HepG2 (cell line): ENCODE data around the gene TRPT1. TPM values are rescaled to one million over a fixed set of nuclear protein-coding genes. Genes with fewer than 3 reads are reported as not detected.

Source experiments
- ATAC-seq: fragments of 200-7000 bp; cut with Tn5 transposase; 3 replicates; pipeline ENCODE4 v1.9.1; 2020; ENCODE audit warnings: mild to moderate bottlenecking, moderate library complexity
- BruUV-seq: library from RNA; stranded (reverse); fragments of 400-500 nt; replicated peaks from 2 replicates; lab custom pipeline; 2021; lab: Mats Ljungman, UMichigan
- CTCF ChIA-PET: fragments of 300-600 bp; formaldehyde crosslinking; extraction: SDS; loops from one replicate; lab custom pipeline; 2021; ENCODE audit warnings: low total read pairs, inconsistent platforms, low intra/inter-chr PET ratio; lab: Yijun Ruan, JAX
- POLR2A ChIA-PET: fragments of 350-600 bp; sonication (Branson Sonifier 250); formaldehyde crosslinking; loops from one replicate; lab custom pipeline; 2020; ENCODE audit warnings: antibody characterized with exemption, inconsistent platforms; lab: Yijun Ruan, JAX
- DNase-seq: peaks from one replicate; pipeline ENCODE4 v3.0.0-alpha.2; 2015; ENCODE audit warnings: low spot score
- FAIRE-seq: peaks from 3 replicates; lab custom pipeline; 2011; peaks lifted over from hg19 to GRCh38; lab: Jason Lieb, UNC
- H2AFZ ChIP-seq: one replicate; pipeline ENCODE4 v1.6.1; 2011; ENCODE audit warnings: low read length, inconsistent platforms
- H3K27ac ChIP-seq: fragments of 300-600 bp; 3 replicates; pipeline ENCODE4 v1.8.0; 2011; ENCODE audit warnings: mixed run types, mild to moderate bottlenecking, mixed read lengths, low read length, inconsistent platforms; ENCODE audit not compliant: insufficient read depth; ENCODE audit errors: extremely low read length
- H3K27me3 ChIP-seq, 2 experiments: fragments of 200-600 bp in 1 of 2; 2 replicates in 1 of 2; 3 replicates in 1 of 2; pipeline versions ENCODE4 v1.6.0 to v1.8.0; 2011; ENCODE audit warnings: low read length in 2 of 2, mild to moderate bottlenecking in 2 of 2, moderate library complexity in 2 of 2, inconsistent platforms in 1 of 2; ENCODE audit not compliant: insufficient read depth in 2 of 2, control insufficient read depth in 1 of 2
- H3K36me3 ChIP-seq, 2 experiments: fragments of 200-600 bp in 1 of 2; replicated peaks in 1 of 2; 2 replicates in 1 of 2; 3 replicates in 1 of 2; pipeline versions ENCODE4 v1.5.1 to v1.8.0; 2011; ENCODE audit warnings: low read length in 2 of 2, inconsistent platforms in 1 of 2; ENCODE audit not compliant: insufficient read depth in 2 of 2, control insufficient read depth in 1 of 2
- H3K4me1 ChIP-seq: 2 replicates; pipeline ENCODE4 v1.5.1; 2012; ENCODE audit warnings: low read length, inconsistent platforms; ENCODE audit not compliant: insufficient read depth
- H3K4me2 ChIP-seq: 2 replicates; pipeline ENCODE4 v1.6.0; 2011; ENCODE audit warnings: low read depth, low read length, inconsistent platforms
- H3K4me3 ChIP-seq, 3 experiments: fragments of 200-600 bp in 1 of 3; sonication (generic), shearing (Covaris generic) in 1 of 3; replicated peaks in 1 of 3; 2 replicates each; pipeline ENCODE4 v1.5.1; 2011 to 2016; ENCODE audit warnings: low read length in 3 of 3, inconsistent platforms in 2 of 3, low read depth in 2 of 3, mild to moderate bottlenecking in 2 of 3, control low read depth in 1 of 3, mixed read lengths in 1 of 3; ENCODE audit not compliant: insufficient read depth in 1 of 3
- H3K79me2 ChIP-seq: one replicate; pipeline ENCODE4 v1.6.1; 2011; ENCODE audit warnings: low read length, inconsistent platforms; ENCODE audit not compliant: insufficient read depth
- H3K9ac ChIP-seq: 2 replicates; pipeline ENCODE4 v1.6.0; 2011; ENCODE audit warnings: mild to moderate bottlenecking, low read depth, low read length, inconsistent platforms; ENCODE audit not compliant: insufficient read depth
- H3K9me3 ChIP-seq: 2 replicates; pipeline ENCODE4 v1.5.1; 2012; ENCODE audit warnings: mild to moderate bottlenecking, low read length
- H4K20me1 ChIP-seq: 2 replicates; pipeline ENCODE4 v1.6.0; 2011; ENCODE audit warnings: inconsistent platforms, mild to moderate bottlenecking, low read length, moderate library complexity; ENCODE audit not compliant: insufficient read depth
- AGO2 ChIP-seq: fragments of 200-400 bp; formaldehyde crosslinking; optimal IDR thresholded peaks from 2 replicates; pipeline ENCODE3; 2017; ENCODE audit warnings: mild to moderate bottlenecking, low read depth, low read length, moderate library complexity
- HNRNPLL ChIP-seq: fragments of 200-400 bp; formaldehyde crosslinking; IDR thresholded peaks from 2 replicates; pipeline ENCODE4 v1.6.1; 2017; ENCODE audit warnings: mild to moderate bottlenecking, low read depth, low read length; ENCODE audit not compliant: poor library complexity, severe bottlenecking
- NCOA5 ChIP-seq: sonication (generic); formaldehyde crosslinking; IDR thresholded peaks from 2 replicates; pipeline ENCODE4 v1.4.0; 2020; ENCODE audit warnings: missing genetic modification reagents
- NR2F2 ChIP-seq: IDR thresholded peaks from 2 replicates; pipeline ENCODE4 v1.6.1; 2012; ENCODE audit warnings: low read depth, inconsistent platforms, borderline replicate concordance
- POLR2AphosphoS5 ChIP-seq: IDR thresholded peaks from 2 replicates; pipeline ENCODE4 v1.6.1; 2012; ENCODE audit warnings: low read depth, low read length
- POLR2G ChIP-seq: fragments of 200-400 bp; formaldehyde crosslinking; IDR thresholded peaks from 2 replicates; pipeline ENCODE4 v1.6.1; 2018; ENCODE audit warnings: mild to moderate bottlenecking, low read depth, low read length, moderate library complexity
- RBM22 ChIP-seq: fragments of 200-400 bp; formaldehyde crosslinking; optimal IDR thresholded peaks from 2 replicates; pipeline ENCODE3; 2017; ENCODE audit warnings: mild to moderate bottlenecking, low read length, moderate library complexity
- SIX1 ChIP-seq: sonication (generic); formaldehyde crosslinking; IDR thresholded peaks from 2 replicates; pipeline ENCODE4 v1.4.0; 2020; ENCODE audit warnings: missing genetic modification reagents, borderline replicate concordance
- SNAPC2 ChIP-seq: sonication (generic); formaldehyde crosslinking; IDR thresholded peaks from 2 replicates; pipeline ENCODE4 v1.8.1; 2022; ENCODE audit warnings: mild to moderate bottlenecking, missing genetic modification reagents
- THYN1 ChIP-seq: sonication (generic); formaldehyde crosslinking; IDR thresholded peaks from 2 replicates; pipeline ENCODE4 v1.8.1; 2023; ENCODE audit warnings: low read depth, mild to moderate bottlenecking, moderate library complexity, missing genetic modification reagents, borderline replicate concordance
- WGBS: methylation state at CpG from one replicate; pipeline ENCODE4 v1.1.6; 2017; ENCODE audit warnings: low lambda C conversion rate; 5-methylcytosine and 5-hydroxymethylcytosine counted together
- in situ Hi-C: cut with HindIII; loops from 2 replicates; pipeline ENCODE4 v1.10.0; 2017; ENCODE audit warnings: low pct_unique_long_range_greater_than_20kb; ENCODE audit not compliant: extremely low pct_ligation_motif_present
- intact Hi-C: fragments of 100-400 bp; cut with micrococcal nuclease; formaldehyde crosslinking; loops from one replicate; pipeline ENCODE4 v1.10.0; 2022; ENCODE audit not compliant: unreplicated experiment
- polyA plus RNA-seq, 8 experiments: library from polyadenylated mRNA; depleted of rRNA in 3 of 8; stranded (reverse) in 7 of 8; unstranded in 1 of 8; fragments of >200 nt; fragmentation: Illumina TruSeq in 4 of 8; extraction: Trizol in 4 of 8; gene quantifications; 2 replicates each; pipeline versions ENCODE4 v1.2.1 to v1.2.3, GENCODE V29; 2011 to 2016; ENCODE audit warnings: low read depth in 4 of 8, missing spikeins in 1 of 8, mixed read lengths in 1 of 8; ENCODE audit not compliant: insufficient read depth in 1 of 8
- total RNA-seq, 5 experiments: library from RNA; depleted of rRNA; stranded (reverse); fragments of >200 nt; fragmentation: Illumina TruSeq; extraction: Trizol; gene quantifications; 2 replicates each; pipeline ENCODE4 v1.2.3, GENCODE V29; 2016; ENCODE audit warnings: low read depth in 1 of 5
- TF ChIP-seq, protein P1 (sequence below): sonication (generic); formaldehyde crosslinking; IDR thresholded peaks from 2 replicates; pipeline ENCODE4 v1.4.0; 2020; ENCODE audit warnings: missing genetic modification reagents
- TF ChIP-seq, protein P2 (sequence below): sonication (generic); formaldehyde crosslinking; IDR thresholded peaks from 2 replicates; pipeline ENCODE4 v1.5.0; 2020; ENCODE audit warnings: missing genetic modification reagents, mild to moderate bottlenecking, borderline replicate concordance

The TRPT1 gene
- total and polyA plus RNA-seq, 2 of the 13 experiments (the other 11 are each of a cell fraction or from before 2014, with no cell fraction given) = 24.8 to 40.7 TPM

DNA sequence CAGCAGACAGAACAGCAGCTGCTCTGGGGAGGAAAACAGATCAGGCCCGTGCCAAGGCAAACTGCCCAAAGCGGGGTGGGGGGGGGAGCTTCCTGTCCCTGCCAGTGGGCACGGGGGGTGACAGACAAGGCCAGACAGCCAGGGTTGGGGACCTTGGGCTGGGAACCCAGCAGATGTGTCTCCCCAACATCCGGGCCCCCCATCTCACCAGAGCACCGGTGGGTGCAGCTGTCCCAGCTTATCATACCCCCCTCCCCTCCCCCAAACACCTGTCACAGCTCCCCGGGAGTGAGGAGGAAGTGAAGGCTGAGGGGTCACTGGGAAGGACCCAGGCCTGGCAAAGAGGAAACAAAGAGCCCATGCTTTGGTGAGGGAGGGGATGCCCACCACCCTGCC is 19.4 kb upstream of the TRPT1 start (continued):
- TF ChIP-seq, protein P1, sequence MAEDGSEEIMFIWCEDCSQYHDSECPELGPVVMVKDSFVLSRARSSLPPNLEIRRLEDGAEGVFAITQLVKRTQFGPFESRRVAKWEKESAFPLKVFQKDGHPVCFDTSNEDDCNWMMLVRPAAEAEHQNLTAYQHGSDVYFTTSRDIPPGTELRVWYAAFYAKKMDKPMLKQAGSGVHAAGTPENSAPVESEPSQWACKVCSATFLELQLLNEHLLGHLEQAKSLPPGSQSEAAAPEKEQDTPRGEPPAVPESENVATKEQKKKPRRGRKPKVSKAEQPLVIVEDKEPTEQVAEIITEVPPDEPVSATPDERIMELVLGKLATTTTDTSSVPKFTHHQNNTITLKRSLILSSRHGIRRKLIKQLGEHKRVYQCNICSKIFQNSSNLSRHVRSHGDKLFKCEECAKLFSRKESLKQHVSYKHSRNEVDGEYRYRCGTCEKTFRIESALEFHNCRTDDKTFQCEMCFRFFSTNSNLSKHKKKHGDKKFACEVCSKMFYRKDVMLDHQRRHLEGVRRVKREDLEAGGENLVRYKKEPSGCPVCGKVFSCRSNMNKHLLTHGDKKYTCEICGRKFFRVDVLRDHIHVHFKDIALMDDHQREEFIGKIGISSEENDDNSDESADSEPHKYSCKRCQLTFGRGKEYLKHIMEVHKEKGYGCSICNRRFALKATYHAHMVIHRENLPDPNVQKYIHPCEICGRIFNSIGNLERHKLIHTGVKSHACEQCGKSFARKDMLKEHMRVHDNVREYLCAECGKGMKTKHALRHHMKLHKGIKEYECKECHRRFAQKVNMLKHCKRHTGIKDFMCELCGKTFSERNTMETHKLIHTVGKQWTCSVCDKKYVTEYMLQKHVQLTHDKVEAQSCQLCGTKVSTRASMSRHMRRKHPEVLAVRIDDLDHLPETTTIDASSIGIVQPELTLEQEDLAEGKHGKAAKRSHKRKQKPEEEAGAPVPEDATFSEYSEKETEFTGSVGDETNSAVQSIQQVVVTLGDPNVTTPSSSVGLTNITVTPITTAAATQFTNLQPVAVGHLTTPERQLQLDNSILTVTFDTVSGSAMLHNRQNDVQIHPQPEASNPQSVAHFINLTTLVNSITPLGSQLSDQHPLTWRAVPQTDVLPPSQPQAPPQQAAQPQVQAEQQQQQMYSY (CRISPR knock-in tag) = no peak

DNA sequence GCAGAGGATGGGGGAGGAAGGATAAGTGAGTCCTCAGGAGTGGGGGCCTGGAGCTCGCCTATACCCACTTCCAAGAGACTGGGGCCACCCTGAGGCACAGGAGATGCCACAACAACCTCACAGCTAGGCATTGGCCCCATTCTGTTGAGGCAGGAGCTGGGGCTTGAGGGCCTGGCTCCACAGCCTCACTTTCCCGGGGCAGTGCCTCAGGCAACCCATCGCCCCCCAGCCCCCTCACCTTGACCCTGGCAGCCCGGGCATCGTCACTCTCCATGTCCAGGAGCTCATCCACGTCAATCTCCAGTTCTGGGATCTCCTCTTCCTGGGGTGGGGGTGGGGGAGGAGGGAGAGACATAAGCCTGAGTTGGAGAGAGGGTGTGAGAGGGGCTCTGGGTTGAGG is 19.0 kb upstream of the TRPT1 start:
- Histone ChIP-seq H2AFZ (no peak overlapping the region), H3K4me3 (peak overlapping the region; percentile 76 to 95 (median 79)), H3K9me3 (no peaks in the 10 kb centered on the region), H3K36me3 (peaks cover 0 to 11% of the 10 kb centered on the region in 2 experiments; a peak in 2 of 5 replicates), H3K79me2 (peaks cover 26% of the 10 kb centered on the region), H3K27me3 (no peaks in the 10 kb centered on the region; a peak in 1 of 5 replicates), H3K9ac (peak overlapping the region; percentile 79; the same call in 1 of the 2 replicates), H3K4me1 (peaks cover 59% of the 10 kb centered on the region), H4K20me1 (no peaks in the 10 kb centered on the region), H3K27ac (peak overlapping the region; percentile 68), H3K4me2 (peak overlapping the region; percentile 82)
- no peak for ATAC-seq
- BruUV-seq = no TSS peak
- in situ Hi-C loops = loop anchor here (5.0 kb wide), 1 partner anchor 57 kb away; the partner anchor contains the start of gene CATSPERZ
- ChIA-PET POLR2A (interaction anchor here (1.0 to 8.3 kb wide), 6 partner anchors 8 to 59 kb away, joined by 3 to 113 read pairs (median 12); partner anchors contain the start of genes NUDT22, TRPT1 and VEGFB), CTCF (no interaction called here)
- no CpG with 5 or more reads among the region's 6 CpGs for WGBS
- TF ChIP-seq, protein P2, sequence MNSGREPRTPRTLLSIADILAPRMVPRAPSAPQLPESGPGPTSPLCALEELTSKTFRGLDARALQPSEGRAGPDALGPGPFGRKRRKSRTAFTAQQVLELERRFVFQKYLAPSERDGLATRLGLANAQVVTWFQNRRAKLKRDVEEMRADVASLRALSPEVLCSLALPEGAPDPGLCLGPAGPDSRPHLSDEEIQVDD (CRISPR knock-in tag) = no peak
- TF ChIP-seq AGO2 (peak; percentile 51), NR2F2 (no peak), SIX1 (no peak), POLR2AphosphoS5 (peak; percentile 27), THYN1 (no peak), RBM22 (peak; percentile 79), NCOA5 (CRISPR knock-in tag) (no peak), SNAPC2 (CRISPR knock-in tag) (no peak), HNRNPLL (peak; percentile 10), POLR2G (peak; percentile 21; the same call in 1 of the 2 replicates)
- DNase-seq = no peak
- no peak for FAIRE-seq
- intact Hi-C loops = loop anchor here (5.0 kb wide), 2 partner anchors 57 to 58 kb away; partner anchors contain the start of genes CATSPERZ and STIP1
